Measurements from ENCODE around the gene DHX36. TPM values are rescaled to one million over a fixed set of nuclear protein-coding genes. Genes with fewer than 3 reads are reported as not detected.
A peak's percentile ranks its signal among the peaks of the same experiment; 100 is the strongest.

Gene DHX36
- total RNA-seq, 4 donors from 2014 or later: 16.5 to 59.1 (median 39.7) TPM

- H3K27me3 ChIP-seq: no peaks in the 10 kb centered on the region
- H3K36me3 ChIP-seq: no peaks in the 10 kb centered on the region
- DNase-seq: no peak
- H3K27ac ChIP-seq: no peak overlapping the region
- intact Hi-C loops (cut with DNase I): no loop called here
- 7 to 10% methylated on average over 3 of the region's 3 CpGs for WGBS, 2 donors
- no peaks in the 10 kb centered on the region for H3K4me1 ChIP-seq
- no peak overlapping the region for H3K4me3 ChIP-seq
- no peaks in the 10 kb centered on the region for H3K9me3 ChIP-seq
- TF ChIP-seq CTCF (IDR thresholded peaks at IDR 0.05): peak; percentile 26 to 66 (median 54)
- no peak for TF ChIP-seq POLR2A (IDR thresholded peaks at IDR 0.05)
These were observed 10.7 kb upstream of the DHX36 start for GRCh38 chr3:154334973-154335420.

DNA sequence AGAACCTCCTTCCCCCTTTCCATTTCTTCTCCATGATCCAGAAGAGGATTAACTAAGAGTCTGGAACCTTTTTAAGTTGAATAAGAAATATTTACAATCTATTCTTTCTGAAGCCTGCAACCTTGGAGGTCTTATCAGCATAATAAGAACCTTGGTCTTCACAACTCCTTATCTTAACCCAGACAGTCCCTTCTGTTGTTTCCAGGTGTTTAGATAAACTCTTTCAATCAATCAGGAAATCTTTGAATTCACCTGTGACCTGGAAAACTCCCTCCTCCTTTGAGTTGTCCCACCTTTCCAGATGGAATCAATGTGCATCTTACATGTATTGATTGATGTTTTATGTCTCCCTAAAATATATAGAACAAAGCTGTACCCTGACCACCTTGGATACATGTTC is 3.6 kb upstream of the DHX36 start:
- intact Hi-C loops (cut with DNase I): no loop called here
- H3K4me1 ChIP-seq: peaks cover 0 to 14% (median 3%) of the 10 kb centered on the region in 3 donors
- no peak for DNase-seq
- no peaks in the 10 kb centered on the region for H3K9me3 ChIP-seq
- no peak overlapping the region for H3K4me3 ChIP-seq
- TF ChIP-seq POLR2A (IDR thresholded peaks at IDR 0.05): no peak
- no peak for TF ChIP-seq CTCF (IDR thresholded peaks at IDR 0.05)
- no peaks in the 10 kb centered on the region for H3K27me3 ChIP-seq
- no peak overlapping the region for H3K27ac ChIP-seq
- no peaks in the 10 kb centered on the region for H3K36me3 ChIP-seq

DNA sequence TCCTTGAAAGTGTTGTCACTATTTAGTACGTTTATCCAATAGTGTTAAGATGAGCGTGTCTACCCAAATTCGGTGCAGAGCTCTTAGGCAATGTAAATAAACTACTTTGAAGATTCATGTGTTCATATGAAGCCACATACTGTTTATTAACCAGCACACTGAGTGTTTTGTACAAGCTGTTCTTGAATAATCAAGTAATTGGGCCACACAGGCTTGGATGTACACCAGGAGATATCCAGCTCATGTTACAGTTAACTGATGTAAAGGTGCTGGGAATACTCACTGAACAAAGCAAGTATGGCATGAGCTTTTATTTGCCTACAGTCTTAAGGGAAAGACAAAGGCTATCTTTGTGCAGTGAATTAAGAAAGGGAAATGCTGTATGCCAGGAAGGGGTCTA is 632 bp upstream of the DHX36 start:
- intact Hi-C loops (cut with DNase I): no loop called here
- H3K27ac ChIP-seq: peak overlapping the region; percentile 87 to 96 (median 94)
- no peaks in the 10 kb centered on the region for H3K36me3 ChIP-seq
- WGBS, 2 donors: 52 to 60% methylated on average over 3 of the region's 3 CpGs
- peaks cover 0 to 44% (median 30%) of the 10 kb centered on the region in 3 donors for H3K4me1 ChIP-seq
- H3K27me3 ChIP-seq: no peaks in the 10 kb centered on the region
- H3K4me3 ChIP-seq: peak overlapping the region; percentile 60 to 95 (median 84)
- no peak for DNase-seq
- TF ChIP-seq POLR2A (IDR thresholded peaks at IDR 0.05): no peak
- TF ChIP-seq CTCF (IDR thresholded peaks at IDR 0.05): no peak
- no peaks in the 10 kb centered on the region for H3K9me3 ChIP-seq

- Histone ChIP-seq H3K9me3 (no peaks in the 10 kb centered on the region), H3K36me3 (peaks cover 3 to 41% (median 19%) of the 10 kb centered on the region in 3 donors), H3K27ac (no peak overlapping the region), H3K27me3 (no peaks in the 10 kb centered on the region), H3K4me1 (peaks cover 0 to 54% (median 24%) of the 10 kb centered on the region in 3 donors), H3K4me3 (no peak overlapping the region)
- intact Hi-C loops (cut with DNase I): no loop called here
- 71 to 74% methylated on average over 5 of the region's 5 CpGs for WGBS, 2 donors
- DNase-seq: no peak
- TF ChIP-seq CTCF (IDR thresholded peaks at IDR 0.05) (no peak), POLR2A (IDR thresholded peaks at IDR 0.05) (no peak)
These were observed 7.1 kb downstream of the DHX36 start for GRCh38 chr3:154316974-154317767.

- Histone ChIP-seq H3K9me3 (no peaks in the 10 kb centered on the region), H3K27me3 (no peaks in the 10 kb centered on the region), H3K4me3 (no peak overlapping the region), H3K27ac (no peak overlapping the region), H3K4me1 (peaks cover 0 to 25% (median 0%) of the 10 kb centered on the region in 3 donors), H3K36me3 (peaks cover 3 to 69% (median 19%) of the 10 kb centered on the region in 3 donors)
- no peak for TF ChIP-seq CTCF (IDR thresholded peaks at IDR 0.05)
- no peak for TF ChIP-seq POLR2A (IDR thresholded peaks at IDR 0.05)
- no peak for DNase-seq
- intact Hi-C loops (cut with DNase I): no loop called here
- WGBS, 2 donors: 83 to 100% methylated on average over 1 of the region's 1 CpG
These were observed 10.1 kb downstream of the DHX36 start for GRCh38 chr3:154314152-154314551.

Measured in esophagus squamous epithelium (tissue), 5 donors.